H9 (cell line): ENCODE results near the gene CEACAM4. TPM values are rescaled to one million over a fixed set of nuclear protein-coding genes. Genes with fewer than 3 reads are reported as not detected.

Experiments used
- DNase-seq: peaks from one replicate; pipeline ENCODE4 v3.0.0-alpha.2; 2017
- H2AFZ ChIP-seq: one replicate; pipeline ENCODE4 v1.6.1; 2013; ENCODE audit warnings: mild to moderate bottlenecking, low read length, control low read depth, moderate library complexity
- H2AK5ac ChIP-seq: 2 replicates; pipeline ENCODE4 v1.6.1; 2013; ENCODE audit warnings: low read length, control low read depth, mixed read lengths; ENCODE audit not compliant: insufficient read length
- H2BK120ac ChIP-seq: one replicate; pipeline ENCODE4 v1.6.1; 2013; ENCODE audit warnings: low read depth, mild to moderate bottlenecking, low read length, control low read depth, inconsistent platforms; ENCODE audit not compliant: poor library complexity, severe bottlenecking
- H2BK12ac ChIP-seq: 2 replicates; pipeline ENCODE4 v1.6.1; 2013; ENCODE audit warnings: low read length, control low read depth, mixed read lengths, low read depth; ENCODE audit not compliant: insufficient read length
- H2BK15ac ChIP-seq: 2 replicates; pipeline ENCODE4 v1.6.1; 2013; ENCODE audit warnings: low read depth, low read length, control low read depth
- H2BK20ac ChIP-seq: one replicate; pipeline ENCODE4 v1.6.1; 2013; ENCODE audit warnings: low read depth, mild to moderate bottlenecking, low read length, control low read depth, inconsistent platforms; ENCODE audit not compliant: poor library complexity, severe bottlenecking
- H2BK5ac ChIP-seq: 2 replicates; pipeline ENCODE4 v1.6.1; 2013; ENCODE audit warnings: low read length, control low read depth, mixed read lengths; ENCODE audit not compliant: insufficient read length
- H3K14ac ChIP-seq: 2 replicates; pipeline ENCODE4 v1.6.1; 2013; ENCODE audit warnings: low read length, control low read depth; ENCODE audit not compliant: insufficient read depth
- H3K18ac ChIP-seq: 2 replicates; pipeline ENCODE4 v1.6.1; 2013; ENCODE audit warnings: low read depth, mild to moderate bottlenecking, mixed read lengths, low read length, control low read depth; ENCODE audit not compliant: insufficient read length
- H3K23ac ChIP-seq: 2 replicates; pipeline ENCODE4 v1.6.1; 2013; ENCODE audit warnings: low read length, control low read depth, mixed read lengths, low read depth; ENCODE audit not compliant: insufficient read length
- H3K23me2 ChIP-seq: 2 replicates; pipeline ENCODE4 v1.6.1; 2013; ENCODE audit warnings: low read depth, mild to moderate bottlenecking, mixed read lengths, low read length, control low read depth; ENCODE audit not compliant: insufficient read length, poor library complexity, severe bottlenecking
- H3K27ac ChIP-seq: 2 replicates; pipeline ENCODE4 v1.5.1; 2013; ENCODE audit warnings: low read length, control low read depth, mixed read lengths, low read depth; ENCODE audit not compliant: insufficient read length
- H3K27me3 ChIP-seq: 2 replicates; pipeline ENCODE4 v1.6.1; 2013; ENCODE audit warnings: low read length, control low read depth, inconsistent platforms; ENCODE audit not compliant: insufficient read depth
- H3K4ac ChIP-seq: 2 replicates; pipeline ENCODE4 v1.6.1; 2013; ENCODE audit warnings: low read depth, mild to moderate bottlenecking, control low read depth, inconsistent platforms, low read length, moderate library complexity
- H3K4me1 ChIP-seq: 2 replicates; pipeline ENCODE4 v1.6.1; 2013; ENCODE audit warnings: low read length, control low read depth, inconsistent platforms; ENCODE audit not compliant: insufficient read depth
- H3K4me2 ChIP-seq: 2 replicates; pipeline ENCODE4 v1.6.1; 2013; ENCODE audit warnings: low read length, control low read depth, mixed read lengths; ENCODE audit not compliant: insufficient read length, insufficient read depth
- H3K56ac ChIP-seq: 2 replicates; pipeline ENCODE4 v1.6.1; 2013; ENCODE audit warnings: low read depth, mild to moderate bottlenecking, mixed read lengths, low read length, control low read depth; ENCODE audit not compliant: insufficient read length
- H3K79me1 ChIP-seq: 2 replicates; pipeline ENCODE4 v1.6.1; 2013; ENCODE audit warnings: low read depth, mild to moderate bottlenecking, moderate library complexity, low read length, control low read depth, inconsistent platforms; ENCODE audit not compliant: insufficient read depth, poor library complexity, severe bottlenecking
- H3K79me2 ChIP-seq: 2 replicates; pipeline ENCODE4 v1.6.1; 2013; ENCODE audit warnings: low read length, control low read depth, inconsistent platforms; ENCODE audit not compliant: insufficient read depth
- H3K9ac ChIP-seq: 2 replicates; pipeline ENCODE4 v1.6.1; 2013; ENCODE audit warnings: low read length, control low read depth, mixed read lengths; ENCODE audit not compliant: insufficient read length; ENCODE audit errors: extremely low read depth
- H3K9me3 ChIP-seq: one replicate; pipeline ENCODE4 v1.6.1; 2013; ENCODE audit warnings: low read depth, low read length, inconsistent platforms; ENCODE audit not compliant: control insufficient read depth
- H3T11ph ChIP-seq: one replicate; pipeline ENCODE4 v1.6.1; 2013; ENCODE audit warnings: mild to moderate bottlenecking, low read length, control low read depth, inconsistent platforms
- H4K20me1 ChIP-seq: one replicate; pipeline ENCODE4 v1.6.1; 2013; ENCODE audit not compliant: control insufficient read depth, insufficient read length, insufficient read depth
- H4K5ac ChIP-seq: 2 replicates; pipeline ENCODE4 v1.6.1; 2013; ENCODE audit warnings: low read depth, mild to moderate bottlenecking, mixed read lengths, low read length, control low read depth; ENCODE audit not compliant: insufficient read length
- H4K8ac ChIP-seq: replicated peaks from 2 replicates; pipeline ENCODE4 v1.6.1; 2013; ENCODE audit warnings: low read length, control low read depth, mixed read lengths, low read depth; ENCODE audit not compliant: insufficient read length
- H4K91ac ChIP-seq: 2 replicates; pipeline ENCODE4 v1.6.1; 2013; ENCODE audit warnings: low read depth, mild to moderate bottlenecking, moderate library complexity, mixed read lengths, low read length, control low read depth; ENCODE audit not compliant: insufficient read length
- H3K27ac Mint-ChIP-seq, 3 experiments: 2 replicates in 2 of 3; 3 replicates in 1 of 3; pipeline ENCODE4 v1.8.0; 2020 to 2021; ENCODE audit warnings: mixed read lengths in 3 of 3, mild to moderate bottlenecking in 1 of 3, moderate library complexity in 1 of 3
- H3K27me3 Mint-ChIP-seq: 2 replicates; pipeline ENCODE4 v1.8.0; 2021; ENCODE audit warnings: low read depth, mild to moderate bottlenecking, moderate library complexity, mixed read lengths
- H3K36me3 Mint-ChIP-seq, 3 experiments: 2 replicates in 2 of 3; 3 replicates in 1 of 3; pipeline ENCODE4 v1.8.0; 2020 to 2021; ENCODE audit warnings: low read depth in 3 of 3, mixed read lengths in 3 of 3; ENCODE audit not compliant: insufficient read depth in 1 of 3
- H3K4me1 Mint-ChIP-seq, 2 experiments: 2 replicates each; pipeline ENCODE4 v1.8.0; 2020; ENCODE audit warnings: mixed read lengths in 2 of 2
- H3K4me3 Mint-ChIP-seq, 2 experiments: 2 replicates in 1 of 2; 3 replicates in 1 of 2; pipeline ENCODE4 v1.8.0; 2020 to 2021; ENCODE audit warnings: mild to moderate bottlenecking in 2 of 2, mixed read lengths in 2 of 2, moderate library complexity in 1 of 2
- H3K9me3 Mint-ChIP-seq, 2 experiments: 2 replicates in 1 of 2; 3 replicates in 1 of 2; pipeline ENCODE4 v1.8.0; 2020; ENCODE audit warnings: mild to moderate bottlenecking in 2 of 2, mixed read lengths in 2 of 2, moderate library complexity in 1 of 2
- WGBS: extraction: QIAGEN DNeasy Blood & Tissue Kit; methylation state at CpG from one replicate; pipeline ENCODE4 v1.1.7; 2013; ENCODE audit warnings: missing lambda C conversion rate, low lambda C conversion rate, mixed read lengths; ENCODE audit not compliant: insufficient read length; ENCODE audit errors: extremely low coverage; 5-methylcytosine and 5-hydroxymethylcytosine counted together
- total RNA-seq: library from RNA; stranded (reverse); gene quantifications from 2 replicates; pipeline ENCODE4 v1.2.1, GENCODE V29; 2021
- TF ChIP-seq, protein P1 (sequence below): fragments of 200-600 bp; sonication (generic); conservative IDR thresholded peaks from 3 replicates; pipeline ENCODE4 v1.8.0; 2021; ENCODE audit warnings: antibody characterized with exemption, mild to moderate bottlenecking

Gene CEACAM4
- total RNA-seq, 1 experiment from 2014 or later: not detected

- H3T11ph ChIP-seq: no peak overlapping the region
- no peak overlapping the region for H3K4me2 ChIP-seq
- H2AFZ ChIP-seq: no peak overlapping the region
- H3K18ac ChIP-seq: no peak overlapping the region
- H4K91ac ChIP-seq: no peak overlapping the region
- H3K4me1 ChIP-seq: no peaks in the 10 kb centered on the region
- H3K23me2 ChIP-seq: no peaks in the 10 kb centered on the region
- H3K27ac Mint-ChIP-seq: no peak overlapping the region
- peaks cover 39% of the 10 kb centered on the region for H3K9me3 ChIP-seq
- peaks cover 86 to 96% of the 10 kb centered on the region in 2 experiments for H3K9me3 Mint-ChIP-seq
- H3K4me3 Mint-ChIP-seq: no peak overlapping the region
- H3K27ac ChIP-seq: no peak overlapping the region
- H2BK5ac ChIP-seq: no peak overlapping the region
- no peak overlapping the region for H3K23ac ChIP-seq
- peaks cover 0 to 35% (median 10%) of the 10 kb centered on the region in 3 experiments; a peak in 5 of 7 replicates for H3K36me3 Mint-ChIP-seq
- no peaks in the 10 kb centered on the region for H3K4me1 Mint-ChIP-seq
- H3K27me3 ChIP-seq: no peaks in the 10 kb centered on the region
- H3K79me2 ChIP-seq: no peaks in the 10 kb centered on the region
- H2BK120ac ChIP-seq: no peak overlapping the region
- no peak for DNase-seq
- H2AK5ac ChIP-seq: no peak overlapping the region
- WGBS: no CpG with 5 or more reads among the region's 2 CpGs
- H4K20me1 ChIP-seq: no peaks in the 10 kb centered on the region
- H3K79me1 ChIP-seq: no peaks in the 10 kb centered on the region
- no peak overlapping the region for H3K56ac ChIP-seq
- no peak overlapping the region for H3K14ac ChIP-seq
- H2BK15ac ChIP-seq: no peak overlapping the region
- no peak overlapping the region for H2BK20ac ChIP-seq
- TF ChIP-seq, protein P1, sequence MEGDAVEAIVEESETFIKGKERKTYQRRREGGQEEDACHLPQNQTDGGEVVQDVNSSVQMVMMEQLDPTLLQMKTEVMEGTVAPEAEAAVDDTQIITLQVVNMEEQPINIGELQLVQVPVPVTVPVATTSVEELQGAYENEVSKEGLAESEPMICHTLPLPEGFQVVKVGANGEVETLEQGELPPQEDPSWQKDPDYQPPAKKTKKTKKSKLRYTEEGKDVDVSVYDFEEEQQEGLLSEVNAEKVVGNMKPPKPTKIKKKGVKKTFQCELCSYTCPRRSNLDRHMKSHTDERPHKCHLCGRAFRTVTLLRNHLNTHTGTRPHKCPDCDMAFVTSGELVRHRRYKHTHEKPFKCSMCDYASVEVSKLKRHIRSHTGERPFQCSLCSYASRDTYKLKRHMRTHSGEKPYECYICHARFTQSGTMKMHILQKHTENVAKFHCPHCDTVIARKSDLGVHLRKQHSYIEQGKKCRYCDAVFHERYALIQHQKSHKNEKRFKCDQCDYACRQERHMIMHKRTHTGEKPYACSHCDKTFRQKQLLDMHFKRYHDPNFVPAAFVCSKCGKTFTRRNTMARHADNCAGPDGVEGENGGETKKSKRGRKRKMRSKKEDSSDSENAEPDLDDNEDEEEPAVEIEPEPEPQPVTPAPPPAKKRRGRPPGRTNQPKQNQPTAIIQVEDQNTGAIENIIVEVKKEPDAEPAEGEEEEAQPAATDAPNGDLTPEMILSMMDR: no peak
- H3K9ac ChIP-seq: no peak overlapping the region
- no peak overlapping the region for H2BK12ac ChIP-seq
- H3K4ac ChIP-seq: no peak overlapping the region
- H4K5ac ChIP-seq: no peak overlapping the region
- peaks cover 8% of the 10 kb centered on the region for H3K27me3 Mint-ChIP-seq
- no peak overlapping the region for H4K8ac ChIP-seq
These were observed 37.5 kb downstream of the CEACAM4 start for GRCh38 chr19:41589371-41589770.
